Mesothelial cell of epicardium (in vitro differentiated cells): ENCODE data around the gene CSHL1. TPM values are rescaled to one million over a fixed set of nuclear protein-coding genes. Genes with fewer than 3 reads are reported as not detected.
"Not testable (repeated sequence)": the region's sequence is repeated elsewhere in the genome, so short reads cannot be mapped to it uniquely, and the experiment has no call there.

Experiments
- DNase-seq, 2 experiments: peaks; one replicate each; pipeline ENCODE4 v3.0.0; 2021; ENCODE audit warnings: low spot score in 2 of 2; ENCODE audit not compliant: unreplicated experiment in 2 of 2
- H3K27ac Mint-ChIP-seq: 2 replicates; pipeline ENCODE4 v1.8.0; 2021; ENCODE audit warnings: mixed read lengths
- H3K27me3 Mint-ChIP-seq: 2 replicates; pipeline ENCODE4 v1.8.0; 2021; ENCODE audit warnings: low read depth, mixed read lengths
- H3K36me3 Mint-ChIP-seq: 2 replicates; pipeline ENCODE4 v1.8.0; 2021; ENCODE audit warnings: mixed read lengths
- H3K4me1 Mint-ChIP-seq: 2 replicates; pipeline ENCODE4 v1.8.0; 2021; ENCODE audit warnings: mixed read lengths
- H3K4me3 Mint-ChIP-seq: 2 replicates; pipeline ENCODE4 v1.8.0; 2021; ENCODE audit warnings: mild to moderate bottlenecking, moderate library complexity, mixed read lengths
- H3K9me3 Mint-ChIP-seq: 2 replicates; pipeline ENCODE4 v1.8.0; 2021; ENCODE audit warnings: mixed read lengths
- CTCF ChIP-seq: fragments of 200-600 bp; sonication (generic); IDR thresholded peaks from one replicate; pipeline ENCODE4 v1.5.0; 2021; ENCODE audit warnings: antibody characterized with exemption; ENCODE audit not compliant: unreplicated experiment
- total RNA-seq: library from RNA; stranded (reverse); gene quantifications from 3 replicates; pipeline ENCODE4 v1.2.1, GENCODE V29; 2021

CSHL1 gene
- total RNA-seq, 1 donor from 2014 or later, result not detected

- Mint-ChIP-seq H3K27ac (peak overlapping the region; percentile 90), H3K4me1 (peaks cover 17% of the 10 kb centered on the region)
- not testable (repeated sequence) for H3K9me3 Mint-ChIP-seq, H3K4me3 Mint-ChIP-seq, DNase-seq, H3K36me3 Mint-ChIP-seq, H3K27me3 Mint-ChIP-seq
- TF ChIP-seq CTCF, result peak; percentile 21
Measured at GRCh38 chr17:63869491-63870291, 41.4 kb downstream of the CSHL1 start.

GRCh38 chr17:63866625-63867024 is 44.4 kb downstream of the CSHL1 start:
- H3K36me3 Mint-ChIP-seq, H3K27ac Mint-ChIP-seq, DNase-seq, H3K9me3 Mint-ChIP-seq, H3K27me3 Mint-ChIP-seq, H3K4me3 Mint-ChIP-seq: not testable (repeated sequence)
- peaks cover 17% of the 10 kb centered on the region for H3K4me1 Mint-ChIP-seq

Other genes with a start within 250 kb of the CSHL1 start
- 76.5 to 79.3 TPM (median 77.0 TPM) in 3 replicates for gene LIMD2, start 211.1 kb downstream of the CSHL1 start, total RNA-seq
- 57.2 to 62.9 TPM (median 62.3 TPM) in 3 replicates for gene STRADA, start 169.5 kb downstream of the CSHL1 start, total RNA-seq
- gene CCDC47, start 137.7 kb downstream of the CSHL1 start, total RNA-seq, result 55.9 to 58.2 TPM (median 56.3 TPM) in 3 replicates
- 183 to 197 TPM (median 186 TPM) in 3 replicates for gene DDX42, start 137.1 kb downstream of the CSHL1 start, total RNA-seq
- 76.5 to 82.4 TPM (median 82.0 TPM) in 3 replicates for gene PSMC5, start 83.8 kb downstream of the CSHL1 start, total RNA-seq
- gene FTSJ3, start 83.6 kb downstream of the CSHL1 start, total RNA-seq, result 44.0 to 48.6 TPM (median 48.1 TPM) in 3 replicates
- gene SMARCD2, start 68.6 kb downstream of the CSHL1 start, total RNA-seq, result 70.1 to 72.3 TPM (median 72.2 TPM) in 3 replicates
- gene CSH2, start 37.6 kb downstream of the CSHL1 start, total RNA-seq, result 0.43 to 0.66 TPM in 2 of 3 replicates, not detected in the other
- not detected in 3 replicates for gene GH2, start 29.3 kb downstream of the CSHL1 start, total RNA-seq
- 0.61 TPM in 1 of 3 replicates, not detected in the others for gene CSH1, start 14.7 kb downstream of the CSHL1 start, total RNA-seq
- gene GH1, start 7.6 kb upstream of the CSHL1 start, total RNA-seq, result not detected in 3 replicates
- gene CD79B, start 21.1 kb upstream of the CSHL1 start, total RNA-seq, result not detected in 3 replicates
- 0.14 to 0.60 TPM (median 0.51 TPM) in 3 replicates for gene SCN4A, start 61.7 kb upstream of the CSHL1 start, total RNA-seq
- 1.9 to 2.0 TPM (median 2.0 TPM) in 3 replicates for gene PRR29, start 87.1 kb upstream of the CSHL1 start, total RNA-seq
- 0.22 TPM in 1 of 3 replicates, not detected in the others for gene ICAM2, start 109.4 kb upstream of the CSHL1 start, total RNA-seq
- gene ERN1, start 218.9 kb upstream of the CSHL1 start, total RNA-seq, result 16.4 to 20.6 TPM (median 17.9 TPM) in 3 replicates